HG03103 (cell line): ENCODE data around the gene RNASEH1.
"Not testable (repeated sequence)": the region's sequence is repeated elsewhere in the genome, so short reads cannot be mapped to it uniquely, and the experiment has no call there.

ENCODE experiments used
- ATAC-seq: cut with Tn5 transposase; IDR thresholded peaks from one replicate; pipeline ENCODE4 v1.9.1; 2021; ENCODE audit warnings: low read depth; ENCODE audit not compliant: unreplicated experiment

Gene RNASEH1

DNA sequence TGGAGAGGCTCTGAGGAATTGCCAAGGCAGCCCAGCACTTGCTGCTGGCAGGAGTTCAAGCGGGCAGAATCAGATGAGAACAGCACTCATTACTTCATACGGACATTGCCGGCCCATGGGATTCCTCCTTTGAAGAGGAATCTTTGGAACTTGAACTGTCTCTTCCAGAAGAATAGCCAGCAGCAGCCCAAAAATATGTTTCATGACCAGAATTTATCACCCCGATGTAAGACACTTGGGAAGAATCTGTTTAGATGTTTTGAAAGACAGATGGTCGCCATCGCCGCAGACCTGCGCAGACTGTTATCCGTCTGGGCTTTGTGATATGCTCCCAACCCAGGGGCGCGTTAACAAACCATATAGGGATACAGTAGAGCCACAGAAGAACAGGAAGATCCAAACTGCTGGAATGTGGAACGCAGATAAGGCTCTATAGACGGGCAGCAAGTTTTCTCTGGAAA lies 35.1 kb downstream of the RNASEH1 start:
- no peak for ATAC-seq

DNA sequence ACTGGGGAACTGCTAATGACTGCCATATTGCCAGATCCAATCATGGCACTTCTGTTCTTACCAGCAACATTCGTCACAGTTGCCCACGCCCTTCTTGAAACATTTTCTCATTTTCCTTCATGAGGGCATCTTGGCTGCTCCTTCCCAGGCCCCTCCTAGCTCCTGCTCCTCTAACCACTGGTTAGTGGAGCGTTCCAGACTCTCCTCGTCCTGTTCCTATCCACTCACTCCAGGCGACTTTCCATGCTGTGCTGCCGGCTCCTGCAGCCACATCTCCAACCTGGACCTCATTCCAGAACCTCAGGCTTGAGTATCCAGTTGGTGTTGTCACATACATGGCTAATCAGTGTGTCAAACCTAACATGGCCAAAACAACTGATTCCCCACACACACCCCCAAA lies 37.5 kb downstream of the RNASEH1 start:
- no peak for ATAC-seq

DNA sequence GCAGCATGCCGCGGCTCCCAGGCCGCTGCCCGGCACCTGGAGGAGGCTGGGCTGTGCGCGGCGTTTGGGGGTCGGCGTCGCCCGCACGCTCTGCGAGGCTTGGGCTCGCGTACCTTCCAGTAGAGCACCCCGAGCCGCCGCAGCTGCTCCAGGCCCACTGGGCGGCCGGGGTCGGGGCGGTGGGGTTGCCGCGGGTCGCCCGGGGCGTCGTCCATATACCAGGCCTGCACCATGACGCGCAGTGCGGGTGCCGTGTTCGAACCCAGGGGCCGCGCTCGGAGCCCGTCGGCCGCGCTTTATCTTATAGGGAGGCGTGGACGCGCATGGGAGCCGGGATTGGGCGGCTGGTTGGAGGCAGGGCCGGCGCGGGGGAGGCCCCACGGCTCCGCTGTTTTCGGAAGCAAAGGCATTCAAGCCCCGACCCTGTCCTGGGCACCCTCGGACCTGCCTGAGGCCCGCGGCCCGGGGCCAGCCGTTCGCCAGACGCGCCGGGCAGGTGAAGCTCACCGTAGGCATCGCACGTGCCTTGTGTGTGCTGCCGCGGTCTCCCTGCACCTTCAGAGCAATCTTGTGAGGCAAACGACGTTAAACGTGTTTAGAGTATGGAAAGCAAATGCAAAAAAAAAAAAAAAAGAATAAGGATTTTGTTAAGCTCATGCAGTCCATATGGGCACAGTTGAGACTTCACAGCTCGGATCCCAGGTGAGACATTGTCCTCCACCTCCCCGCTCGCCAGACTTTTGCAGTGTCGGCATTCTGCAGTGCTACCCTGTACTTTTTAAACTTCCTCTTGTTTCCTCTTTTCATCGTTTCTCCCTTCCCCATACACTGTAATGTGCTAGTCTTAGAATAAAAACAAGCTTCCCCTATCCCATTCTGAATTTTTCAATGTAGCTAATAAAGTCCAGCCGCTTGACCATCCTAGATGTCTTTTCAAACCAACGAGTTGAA lies 38.6 kb downstream of the RNASEH1 start, which contains the start of gene ADI1:
ADI1 (minus strand) TSS at position 277 of the 951 bp plus-strand sequence; CDS start at position 233, 44 bp downstream.
- ATAC-seq, result peak; percentile 53

GRCh38 chr2:3518496-3519254 lies 39.5 kb downstream of the RNASEH1 start:
- ATAC-seq, result peak; percentile 67

- ATAC-seq, result no peak
These were observed 40.1 kb downstream of the RNASEH1 start for GRCh38 chr2:3517948-3518495.

GRCh38 chr2:3516831-3517230 lies 41.3 kb downstream of the RNASEH1 start:
- ATAC-seq, result no peak

GRCh38 chr2:3515438-3515837 lies 42.7 kb downstream of the RNASEH1 start:
- not testable (repeated sequence) for ATAC-seq

- ATAC-seq, result no peak
These were observed 44.9 kb downstream of the RNASEH1 start for GRCh38 chr2:3513026-3513810.

DNA sequence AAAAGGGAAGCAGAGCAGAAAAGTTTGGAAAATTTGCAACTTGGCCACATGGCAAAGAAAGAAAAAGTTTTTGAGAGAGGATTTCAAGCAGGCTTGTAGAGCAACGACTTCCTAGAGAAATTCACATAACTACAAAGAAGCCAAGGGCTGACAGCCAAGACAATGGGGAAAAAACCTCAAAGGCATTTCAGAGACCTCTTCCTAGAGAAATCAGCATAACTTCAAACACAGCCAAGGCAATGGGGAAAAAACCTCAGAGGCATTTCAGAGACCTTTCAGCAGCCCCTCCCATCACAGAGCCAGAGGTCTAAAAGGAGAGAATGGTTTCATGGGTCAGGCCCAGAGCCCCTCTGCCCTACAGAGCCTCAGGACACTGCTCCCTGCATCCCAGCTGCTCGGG lies 46.0 kb downstream of the RNASEH1 start:
- no peak for ATAC-seq

DNA sequence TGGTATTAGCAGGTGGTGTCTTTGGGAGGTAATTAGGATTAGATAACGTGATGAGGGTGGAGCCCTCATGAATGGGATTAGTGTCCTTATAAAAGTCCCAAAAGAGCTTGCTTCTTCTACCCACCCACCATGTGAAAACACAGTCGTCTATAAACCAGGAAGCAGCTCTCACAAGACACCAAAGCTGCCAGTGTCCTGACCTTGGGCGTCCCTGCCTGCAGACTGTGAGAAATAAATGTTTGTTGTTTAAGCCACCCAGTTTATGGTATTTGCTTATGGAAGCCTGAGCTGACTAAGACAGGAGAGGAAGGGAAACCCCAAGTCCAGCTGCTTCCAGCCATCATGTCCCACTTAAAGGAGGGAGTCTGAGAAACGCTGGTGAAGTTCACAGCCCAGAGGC lies 52.4 kb downstream of the RNASEH1 start:
- no peak for ATAC-seq

DNA sequence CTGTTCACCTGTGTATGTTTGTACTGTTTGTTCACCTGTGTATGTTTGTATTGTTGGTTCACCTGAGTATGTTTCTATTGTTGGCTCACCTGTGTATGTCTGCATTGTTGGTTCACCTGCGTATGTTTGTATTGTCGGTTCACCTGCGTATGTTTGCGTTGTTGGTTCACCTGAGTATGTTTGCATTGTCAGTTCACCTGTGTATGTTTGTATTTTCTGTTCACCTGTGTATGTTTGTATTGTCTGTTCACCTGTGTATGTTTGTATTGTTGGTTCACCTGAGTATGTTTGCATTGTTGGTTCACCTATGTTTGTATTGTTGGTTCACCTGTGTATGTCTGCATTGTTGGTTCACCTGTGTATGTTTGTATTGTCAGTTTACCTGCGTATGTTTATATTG lies 53.4 kb downstream of the RNASEH1 start:
- no peak for ATAC-seq

DNA sequence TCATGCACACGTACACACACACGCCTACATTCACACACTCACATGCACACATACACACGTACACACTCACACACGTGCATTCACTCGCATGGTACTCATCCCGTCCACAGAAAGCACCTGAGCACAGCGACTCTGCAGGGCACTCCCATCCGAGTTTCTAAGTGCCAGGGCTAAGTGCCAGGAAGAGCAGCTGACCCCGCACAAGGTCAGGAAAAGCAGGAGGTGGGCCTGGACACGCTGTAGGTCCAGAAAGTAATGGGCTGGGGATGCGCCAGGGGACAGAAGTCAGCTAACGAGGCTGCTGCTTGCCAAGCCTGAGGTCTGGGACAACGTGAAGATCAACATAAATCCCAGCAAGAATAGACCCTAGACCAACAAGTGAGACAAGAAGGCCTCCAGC lies 54.6 kb downstream of the RNASEH1 start:
- ATAC-seq, result no peak

GRCh38 chr2:3503046-3503445 lies 55.1 kb downstream of the RNASEH1 start:
- no peak for ATAC-seq

DNA sequence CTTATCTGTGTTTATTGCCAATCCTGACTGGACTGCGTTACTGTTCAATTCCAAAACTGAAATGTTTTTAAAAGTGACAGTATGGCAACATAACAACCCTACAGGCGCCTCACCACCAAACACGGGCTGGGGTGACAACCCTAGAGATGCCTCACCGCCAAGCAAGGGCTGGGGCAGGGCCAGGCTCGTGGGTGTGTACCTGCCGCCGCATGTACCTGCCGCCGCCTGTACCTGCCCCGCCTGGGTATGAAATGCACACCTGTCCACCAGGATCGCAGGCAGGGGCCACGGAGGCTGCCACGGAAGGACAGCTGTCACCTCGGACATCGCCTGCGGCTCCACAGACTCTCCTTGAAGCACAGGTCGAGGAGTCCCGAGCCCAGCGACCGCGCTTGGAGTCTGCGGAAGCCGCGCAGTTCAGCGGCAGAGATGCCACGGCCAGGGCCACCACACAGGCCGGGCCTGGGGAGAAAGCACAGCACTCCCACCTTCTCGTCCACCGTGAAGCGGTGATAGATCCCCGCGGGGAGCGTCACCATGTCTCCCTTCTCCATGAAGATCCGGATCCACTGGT lies 57.7 kb downstream of the RNASEH1 start:
- ATAC-seq, result no peak

DNA sequence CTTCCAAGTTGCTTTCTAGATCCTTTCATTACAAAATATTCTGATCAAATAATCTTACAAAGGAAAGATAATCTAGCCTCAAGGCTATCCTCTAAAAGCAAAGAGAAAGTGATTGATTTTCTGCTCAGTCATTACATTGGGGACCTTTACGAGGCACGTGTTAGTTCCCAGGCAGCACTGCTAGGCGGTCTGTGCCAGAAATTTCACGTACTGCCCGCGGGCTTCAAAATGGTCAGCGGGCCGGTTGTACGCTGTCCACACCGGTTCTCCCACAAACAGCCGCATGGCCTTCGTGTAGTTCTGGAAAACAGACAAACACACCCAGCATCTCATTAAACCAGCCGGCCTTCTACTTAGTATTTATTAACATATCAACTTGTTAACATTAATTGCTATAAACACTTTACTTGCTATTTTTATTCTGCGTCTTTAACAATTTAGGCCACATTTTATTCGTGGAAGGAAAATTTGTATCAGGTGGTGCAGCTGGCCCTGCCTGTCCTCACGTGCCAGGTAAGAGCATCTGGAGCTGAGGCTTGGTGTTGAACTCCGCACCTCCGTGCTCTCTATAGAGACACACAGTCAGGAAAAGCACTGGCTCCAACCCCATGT lies 59.2 kb downstream of the RNASEH1 start:
- no peak for ATAC-seq

GRCh38 chr2:3496708-3497080 lies 61.4 kb downstream of the RNASEH1 start:
- ATAC-seq, result not testable (repeated sequence)
